IMR-90 (cell line): ENCODE measurements around the gene GIMAP1. TPM values are rescaled to one million over a fixed set of nuclear protein-coding genes. Genes with fewer than 3 reads are reported as not detected.

Experiments used
- ATAC-seq: fragments of 200-7000 bp; cut with Tn5 transposase; 2 replicates; pipeline ENCODE4 v1.9.1; 2020; ENCODE audit warnings: low read depth, mild to moderate bottlenecking, moderate library complexity
- BruUV-seq: library from RNA; stranded (reverse); fragments of 400-500 nt; replicated peaks from 2 replicates; lab custom pipeline; 2021; lab: Mats Ljungman, UMichigan
- CTCF ChIA-PET: fragments of 300-600 bp; formaldehyde crosslinking; extraction: SDS; loops from one replicate; lab custom pipeline; 2021; ENCODE audit warnings: antibody characterized with exemption; lab: Yijun Ruan, JAX
- POLR2A ChIA-PET: fragments of 300-600 bp; sonication (Branson Sonifier 250); formaldehyde crosslinking; loops from one replicate; lab custom pipeline; 2022; ENCODE audit warnings: antibody characterized with exemption; ENCODE audit not compliant: unreplicated experiment; lab: Charles Lee
- DNase-seq: peaks from one replicate; pipeline ENCODE4 v3.0.0; 2013
- H2AFZ ChIP-seq: replicated peaks from 2 replicates; pipeline ENCODE3; 2013; ENCODE audit warnings: low read length, mild to moderate bottlenecking; ENCODE audit not compliant: poor library complexity
- H2AK5ac ChIP-seq: 2 replicates; pipeline ENCODE4 v1.6.1; 2013; ENCODE audit warnings: low read depth, low read length, inconsistent platforms
- H2AK9ac ChIP-seq: replicated peaks from 2 replicates; pipeline ENCODE3; 2013; ENCODE audit warnings: mild to moderate bottlenecking, low read depth, low read length, moderate library complexity; ENCODE audit not compliant: poor library complexity
- H2BK120ac ChIP-seq: 2 replicates; pipeline ENCODE4 v1.6.1; 2013; ENCODE audit warnings: low read depth, low read length, inconsistent platforms
- H2BK15ac ChIP-seq: 3 replicates; pipeline ENCODE4 v1.6.1; 2013; ENCODE audit warnings: low read depth, low read length, inconsistent platforms
- H2BK20ac ChIP-seq: 2 replicates; pipeline ENCODE4 v1.6.1; 2013; ENCODE audit warnings: low read depth, mild to moderate bottlenecking, inconsistent platforms, low read length, moderate library complexity
- H2BK5ac ChIP-seq: 2 replicates; pipeline ENCODE4 v1.6.1; 2013; ENCODE audit warnings: mild to moderate bottlenecking, low read depth, low read length, inconsistent platforms; ENCODE audit not compliant: poor library complexity, severe bottlenecking
- H3K14ac ChIP-seq: replicated peaks from 2 replicates; pipeline ENCODE4 v1.6.1; 2013; ENCODE audit warnings: low read depth, low read length, inconsistent platforms
- H3K18ac ChIP-seq: 2 replicates; pipeline ENCODE4 v1.6.1; 2013; ENCODE audit warnings: low read depth, low read length, control low read depth
- H3K23ac ChIP-seq: 2 replicates; pipeline ENCODE4 v1.6.1; 2013; ENCODE audit warnings: low read depth, low read length, inconsistent platforms
- H3K27ac ChIP-seq: 2 replicates; pipeline ENCODE4 v1.5.1; 2013; ENCODE audit warnings: mild to moderate bottlenecking, control low read depth, low read length; ENCODE audit not compliant: insufficient read depth
- H3K27me3 ChIP-seq: 2 replicates; pipeline ENCODE4 v1.6.1; 2013; ENCODE audit warnings: low read length; ENCODE audit not compliant: control insufficient read depth, insufficient read depth
- H3K36me3 ChIP-seq: 2 replicates; pipeline ENCODE4 v1.6.1; 2013; ENCODE audit warnings: low read length, mixed read lengths; ENCODE audit not compliant: control insufficient read depth, insufficient read depth
- H3K4ac ChIP-seq: 2 replicates; pipeline ENCODE4 v1.6.1; 2013; ENCODE audit warnings: low read depth, low read length, inconsistent platforms
- H3K4me1 ChIP-seq: 2 replicates; pipeline ENCODE4 v1.6.1; 2013; ENCODE audit warnings: low read length, mixed read lengths; ENCODE audit not compliant: control insufficient read depth, insufficient read depth
- H3K4me2 ChIP-seq: 2 replicates; pipeline ENCODE4 v1.6.1; 2013; ENCODE audit warnings: low read depth, mild to moderate bottlenecking, control low read depth, low read length, moderate library complexity
- H3K4me3 ChIP-seq: 2 replicates; pipeline ENCODE4 v1.5.1; 2013; ENCODE audit warnings: low read depth, mild to moderate bottlenecking, control low read depth, low read length, moderate library complexity; ENCODE audit not compliant: insufficient read depth
- H3K56ac ChIP-seq: 2 replicates; pipeline ENCODE4 v1.6.1; 2013; ENCODE audit warnings: low read length, inconsistent platforms; ENCODE audit not compliant: insufficient read depth; ENCODE audit errors: extremely low read depth
- H3K79me1 ChIP-seq, 2 experiments: 2 replicates each; pipeline ENCODE4 v1.6.1; 2013; ENCODE audit warnings: low read length in 2 of 2, inconsistent platforms in 1 of 2, low read depth in 1 of 2
- H3K9ac ChIP-seq: 2 replicates; pipeline ENCODE4 v1.6.1; 2013; ENCODE audit warnings: low read depth, low read length, control low read depth
- H3K9me1 ChIP-seq: 2 replicates; pipeline ENCODE4 v1.6.1; 2013; ENCODE audit warnings: low read length, inconsistent platforms; ENCODE audit not compliant: insufficient read depth
- H3K9me3 ChIP-seq: 2 replicates; pipeline ENCODE4 v1.6.1; 2013; ENCODE audit warnings: low read length; ENCODE audit not compliant: control insufficient read depth, insufficient read depth
- H4K20me1 ChIP-seq: 2 replicates; pipeline ENCODE4 v1.6.1; 2013; ENCODE audit warnings: low read length, inconsistent platforms; ENCODE audit not compliant: insufficient read depth
- H4K5ac ChIP-seq: 2 replicates; pipeline ENCODE4 v1.6.1; 2013; ENCODE audit warnings: mild to moderate bottlenecking, low read depth, low read length, control low read depth
- H4K8ac ChIP-seq, 2 experiments: 2 replicates each; pipeline ENCODE4 v1.6.1; 2013; ENCODE audit warnings: low read depth in 2 of 2, low read length in 2 of 2, control low read depth in 1 of 2, inconsistent platforms in 1 of 2
- H4K91ac ChIP-seq: 2 replicates; pipeline ENCODE4 v1.6.1; 2013; ENCODE audit warnings: low read depth, low read length, inconsistent platforms; ENCODE audit not compliant: insufficient read depth
- POLR2A ChIP-seq: IDR thresholded peaks from 2 replicates; pipeline ENCODE4 v1.6.1; 2012; ENCODE audit warnings: mild to moderate bottlenecking, low read depth, low read length
- WGBS, 2 experiments: methylation state at CpG; one replicate each; pipeline versions ENCODE4 v1.1.5 to v1.1.7; 2013; ENCODE audit warnings: missing lambda C conversion rate in 2 of 2; ENCODE audit not compliant: insufficient read length in 1 of 2; ENCODE audit errors: extremely low coverage in 2 of 2; 5-methylcytosine and 5-hydroxymethylcytosine counted together
- dilution Hi-C: fragments of 300-500 bp; cut with HindIII; formaldehyde crosslinking; loops from one replicate; pipeline ENCODE4 v1.14.3; 2018; ENCODE audit warnings: low sequenced_read_pairs; ENCODE audit not compliant: unreplicated experiment
- in situ Hi-C: fragments of 300-500 bp; cut with MboI; formaldehyde crosslinking; loops from 3 replicates; pipeline ENCODE4 v1.14.3; 2019; ENCODE audit warnings: low sequenced_read_pairs, inconsistent platforms, mixed read lengths
- intact Hi-C: fragments of 100-400 bp; cut with micrococcal nuclease; formaldehyde crosslinking; loops from 2 replicates; pipeline ENCODE4 v1.10.0; 2022
- polyA plus RNA-seq, 3 experiments: library from polyadenylated mRNA; depleted of rRNA; stranded (reverse); fragments of >200 nt; gene quantifications; 2 replicates each; pipeline ENCODE4 v1.2.3, GENCODE V29; 2012; ENCODE audit warnings: low replicate concordance in 1 of 3
- total RNA-seq: library from RNA; depleted of rRNA; stranded (reverse); fragments of >200 nt; gene quantifications from 2 replicates; pipeline ENCODE4 v1.2.3, GENCODE V29; 2012

GIMAP1 gene
- total and polyA plus RNA-seq, 2 of the 4 experiments (the other 2 are of a cell fraction), result not detected

- dilution Hi-C loops, result no loop called here
- CTCF ChIA-PET, result no interaction called here
- no peaks in the 10 kb centered on the region for H3K27me3 ChIP-seq
- no peaks in the 10 kb centered on the region for H4K20me1 ChIP-seq
- H3K18ac ChIP-seq, result no peak overlapping the region
- no peaks in the 10 kb centered on the region for H3K9me3 ChIP-seq
- H3K4me1 ChIP-seq, result no peaks in the 10 kb centered on the region
- H4K91ac ChIP-seq, result no peak overlapping the region
- no peaks in the 10 kb centered on the region for H3K9me1 ChIP-seq
- no peak for DNase-seq
- H3K27ac ChIP-seq, result no peak overlapping the region
- H2BK20ac ChIP-seq, result no peak overlapping the region
- in situ Hi-C loops, result no loop called here
- no peak overlapping the region for H4K8ac ChIP-seq
- no peak overlapping the region for H3K4ac ChIP-seq
- WGBS, 2 experiments, result 17% methylated on average over 3 of the region's 12 CpGs; no CpG with 5 or more reads in 1 of the 2 experiments
- BruUV-seq, result no TSS peak
- no peak for ATAC-seq
- H3K9ac ChIP-seq, result no peak overlapping the region
- TF ChIP-seq POLR2A, result no peak
- H3K56ac ChIP-seq, result no peak overlapping the region
- H2AFZ ChIP-seq, result no peak overlapping the region
- no peak overlapping the region for H2BK5ac ChIP-seq
- no peak overlapping the region for H3K23ac ChIP-seq
- H3K4me2 ChIP-seq, result no peak overlapping the region
- H2BK120ac ChIP-seq, result no peak overlapping the region
- intact Hi-C loops, result no loop called here
- H2AK5ac ChIP-seq, result no peak overlapping the region
- no peaks in the 10 kb centered on the region for H3K36me3 ChIP-seq
- H3K4me3 ChIP-seq, result no peak overlapping the region
- no peak overlapping the region for H2AK9ac ChIP-seq
- H3K79me1 ChIP-seq, result no peaks in the 10 kb centered on the region
- POLR2A ChIA-PET, result no interaction called here
- H3K14ac ChIP-seq, result no peak overlapping the region
- H2BK15ac ChIP-seq, result no peak overlapping the region
- H4K5ac ChIP-seq, result no peak overlapping the region
Measured at GRCh38 chr7:150722431-150722931, 6.1 kb downstream of the GIMAP1 start.
